ENCODE measurements around the gene IFRD2.

GRCh38 chr3:50322115-50322385, 29.8 kb upstream of the IFRD2 start:
- TF ChIP-seq CTCF (conservative IDR thresholded peaks at IDR 0.05 in 1 of 2, IDR thresholded peaks at IDR 0.05 in 1 of 2; ENCODE audit: extremely low read depth in 1 of 2, insufficient read depth in 1 of 2, low read depth in 1 of 2, low read length in 2 of 2) (no peak), EZH2 (IDR thresholded peaks at IDR 0.05; ENCODE audit: borderline replicate concordance, low read length) (no peak)
